H9 (cell line): ENCODE measurements around the gene PNPLA6. TPM values are rescaled to one million over a fixed set of nuclear protein-coding genes. Genes with fewer than 3 reads are reported as not detected.

Experiments used
- DNase-seq: peaks from one replicate; pipeline ENCODE4 v3.0.0-alpha.2; 2017
- H2AFZ ChIP-seq: one replicate; pipeline ENCODE4 v1.6.1; 2013; ENCODE audit warnings: mild to moderate bottlenecking, low read length, control low read depth, moderate library complexity
- H2AK5ac ChIP-seq: 2 replicates; pipeline ENCODE4 v1.6.1; 2013; ENCODE audit warnings: low read length, control low read depth, mixed read lengths; ENCODE audit not compliant: insufficient read length
- H2BK120ac ChIP-seq: one replicate; pipeline ENCODE4 v1.6.1; 2013; ENCODE audit warnings: low read depth, mild to moderate bottlenecking, low read length, control low read depth, inconsistent platforms; ENCODE audit not compliant: poor library complexity, severe bottlenecking
- H2BK12ac ChIP-seq: 2 replicates; pipeline ENCODE4 v1.6.1; 2013; ENCODE audit warnings: low read length, control low read depth, mixed read lengths, low read depth; ENCODE audit not compliant: insufficient read length
- H2BK15ac ChIP-seq: 2 replicates; pipeline ENCODE4 v1.6.1; 2013; ENCODE audit warnings: low read depth, low read length, control low read depth
- H2BK20ac ChIP-seq: one replicate; pipeline ENCODE4 v1.6.1; 2013; ENCODE audit warnings: low read depth, mild to moderate bottlenecking, low read length, control low read depth, inconsistent platforms; ENCODE audit not compliant: poor library complexity, severe bottlenecking
- H2BK5ac ChIP-seq: 2 replicates; pipeline ENCODE4 v1.6.1; 2013; ENCODE audit warnings: low read length, control low read depth, mixed read lengths; ENCODE audit not compliant: insufficient read length
- H3K14ac ChIP-seq: 2 replicates; pipeline ENCODE4 v1.6.1; 2013; ENCODE audit warnings: low read length, control low read depth; ENCODE audit not compliant: insufficient read depth
- H3K18ac ChIP-seq: 2 replicates; pipeline ENCODE4 v1.6.1; 2013; ENCODE audit warnings: low read depth, mild to moderate bottlenecking, mixed read lengths, low read length, control low read depth; ENCODE audit not compliant: insufficient read length
- H3K23ac ChIP-seq: 2 replicates; pipeline ENCODE4 v1.6.1; 2013; ENCODE audit warnings: low read length, control low read depth, mixed read lengths, low read depth; ENCODE audit not compliant: insufficient read length
- H3K23me2 ChIP-seq: 2 replicates; pipeline ENCODE4 v1.6.1; 2013; ENCODE audit warnings: low read depth, mild to moderate bottlenecking, mixed read lengths, low read length, control low read depth; ENCODE audit not compliant: insufficient read length, poor library complexity, severe bottlenecking
- H3K27ac ChIP-seq: 2 replicates; pipeline ENCODE4 v1.5.1; 2013; ENCODE audit warnings: low read length, control low read depth, mixed read lengths, low read depth; ENCODE audit not compliant: insufficient read length
- H3K27me3 ChIP-seq: 2 replicates; pipeline ENCODE4 v1.6.1; 2013; ENCODE audit warnings: low read length, control low read depth, inconsistent platforms; ENCODE audit not compliant: insufficient read depth
- H3K4ac ChIP-seq: 2 replicates; pipeline ENCODE4 v1.6.1; 2013; ENCODE audit warnings: low read depth, mild to moderate bottlenecking, control low read depth, inconsistent platforms, low read length, moderate library complexity
- H3K4me1 ChIP-seq: 2 replicates; pipeline ENCODE4 v1.6.1; 2013; ENCODE audit warnings: low read length, control low read depth, inconsistent platforms; ENCODE audit not compliant: insufficient read depth
- H3K4me2 ChIP-seq: 2 replicates; pipeline ENCODE4 v1.6.1; 2013; ENCODE audit warnings: low read length, control low read depth, mixed read lengths; ENCODE audit not compliant: insufficient read length, insufficient read depth
- H3K56ac ChIP-seq: 2 replicates; pipeline ENCODE4 v1.6.1; 2013; ENCODE audit warnings: low read depth, mild to moderate bottlenecking, mixed read lengths, low read length, control low read depth; ENCODE audit not compliant: insufficient read length
- H3K79me1 ChIP-seq: 2 replicates; pipeline ENCODE4 v1.6.1; 2013; ENCODE audit warnings: low read depth, mild to moderate bottlenecking, moderate library complexity, low read length, control low read depth, inconsistent platforms; ENCODE audit not compliant: insufficient read depth, poor library complexity, severe bottlenecking
- H3K79me2 ChIP-seq: 2 replicates; pipeline ENCODE4 v1.6.1; 2013; ENCODE audit warnings: low read length, control low read depth, inconsistent platforms; ENCODE audit not compliant: insufficient read depth
- H3K9ac ChIP-seq: 2 replicates; pipeline ENCODE4 v1.6.1; 2013; ENCODE audit warnings: low read length, control low read depth, mixed read lengths; ENCODE audit not compliant: insufficient read length; ENCODE audit errors: extremely low read depth
- H3K9me3 ChIP-seq: one replicate; pipeline ENCODE4 v1.6.1; 2013; ENCODE audit warnings: low read depth, low read length, inconsistent platforms; ENCODE audit not compliant: control insufficient read depth
- H3T11ph ChIP-seq: one replicate; pipeline ENCODE4 v1.6.1; 2013; ENCODE audit warnings: mild to moderate bottlenecking, low read length, control low read depth, inconsistent platforms
- H4K20me1 ChIP-seq: one replicate; pipeline ENCODE4 v1.6.1; 2013; ENCODE audit not compliant: control insufficient read depth, insufficient read length, insufficient read depth
- H4K5ac ChIP-seq: 2 replicates; pipeline ENCODE4 v1.6.1; 2013; ENCODE audit warnings: low read depth, mild to moderate bottlenecking, mixed read lengths, low read length, control low read depth; ENCODE audit not compliant: insufficient read length
- H4K8ac ChIP-seq: replicated peaks from 2 replicates; pipeline ENCODE4 v1.6.1; 2013; ENCODE audit warnings: low read length, control low read depth, mixed read lengths, low read depth; ENCODE audit not compliant: insufficient read length
- H4K91ac ChIP-seq: 2 replicates; pipeline ENCODE4 v1.6.1; 2013; ENCODE audit warnings: low read depth, mild to moderate bottlenecking, moderate library complexity, mixed read lengths, low read length, control low read depth; ENCODE audit not compliant: insufficient read length
- H3K27ac Mint-ChIP-seq, 3 experiments: 2 replicates in 2 of 3; 3 replicates in 1 of 3; pipeline ENCODE4 v1.8.0; 2020 to 2021; ENCODE audit warnings: mixed read lengths in 3 of 3, mild to moderate bottlenecking in 1 of 3, moderate library complexity in 1 of 3
- H3K27me3 Mint-ChIP-seq: 2 replicates; pipeline ENCODE4 v1.8.0; 2021; ENCODE audit warnings: low read depth, mild to moderate bottlenecking, moderate library complexity, mixed read lengths
- H3K36me3 Mint-ChIP-seq, 3 experiments: 2 replicates in 2 of 3; 3 replicates in 1 of 3; pipeline ENCODE4 v1.8.0; 2020 to 2021; ENCODE audit warnings: low read depth in 3 of 3, mixed read lengths in 3 of 3; ENCODE audit not compliant: insufficient read depth in 1 of 3
- H3K4me1 Mint-ChIP-seq, 2 experiments: 2 replicates each; pipeline ENCODE4 v1.8.0; 2020; ENCODE audit warnings: mixed read lengths in 2 of 2
- H3K4me3 Mint-ChIP-seq, 2 experiments: 2 replicates in 1 of 2; 3 replicates in 1 of 2; pipeline ENCODE4 v1.8.0; 2020 to 2021; ENCODE audit warnings: mild to moderate bottlenecking in 2 of 2, mixed read lengths in 2 of 2, moderate library complexity in 1 of 2
- H3K9me3 Mint-ChIP-seq, 2 experiments: 2 replicates in 1 of 2; 3 replicates in 1 of 2; pipeline ENCODE4 v1.8.0; 2020; ENCODE audit warnings: mild to moderate bottlenecking in 2 of 2, mixed read lengths in 2 of 2, moderate library complexity in 1 of 2
- WGBS: extraction: QIAGEN DNeasy Blood & Tissue Kit; methylation state at CpG from one replicate; pipeline ENCODE4 v1.1.7; 2013; ENCODE audit warnings: missing lambda C conversion rate, low lambda C conversion rate, mixed read lengths; ENCODE audit not compliant: insufficient read length; ENCODE audit errors: extremely low coverage; 5-methylcytosine and 5-hydroxymethylcytosine counted together
- total RNA-seq: library from RNA; stranded (reverse); gene quantifications from 2 replicates; pipeline ENCODE4 v1.2.1, GENCODE V29; 2021
- TF ChIP-seq, protein P1 (sequence below): fragments of 200-600 bp; sonication (generic); conservative IDR thresholded peaks from 3 replicates; pipeline ENCODE4 v1.8.0; 2021; ENCODE audit warnings: antibody characterized with exemption, mild to moderate bottlenecking

Gene PNPLA6
- total RNA-seq, 1 experiment from 2014 or later, result 130 TPM

DNA sequence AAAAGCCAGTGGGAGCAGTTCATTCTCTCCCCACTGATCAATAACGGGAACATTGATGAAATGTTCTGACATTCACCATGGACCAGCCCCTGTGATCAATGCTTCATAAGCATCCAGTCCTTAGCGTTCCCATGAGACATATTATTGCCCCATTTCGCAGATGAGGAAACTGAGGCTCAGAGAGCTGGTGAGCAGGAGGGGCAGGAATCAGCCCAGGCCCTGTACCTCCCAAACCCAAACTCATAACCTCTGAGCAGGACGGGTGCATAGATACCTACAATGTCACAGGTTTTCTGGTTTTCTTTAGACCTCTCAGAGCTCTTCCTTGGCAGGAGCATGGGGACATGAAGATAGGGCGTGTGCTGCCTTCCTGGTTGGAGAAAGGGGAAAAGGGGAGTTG lies 11.0 kb upstream of the PNPLA6 start:
- no peak overlapping the region for H3K23ac ChIP-seq
- H3K9me3 ChIP-seq, result no peaks in the 10 kb centered on the region
- no peak overlapping the region for H4K8ac ChIP-seq
- no peak overlapping the region for H3K27ac Mint-ChIP-seq
- H3K23me2 ChIP-seq, result peaks cover 16% of the 10 kb centered on the region
- H2AFZ ChIP-seq, result no peak overlapping the region
- H2BK20ac ChIP-seq, result no peak overlapping the region
- H4K5ac ChIP-seq, result no peak overlapping the region
- no peaks in the 10 kb centered on the region for H3K9me3 Mint-ChIP-seq
- H2BK120ac ChIP-seq, result no peak overlapping the region
- H3K27me3 ChIP-seq, result no peaks in the 10 kb centered on the region
- no peak overlapping the region for H4K91ac ChIP-seq
- TF ChIP-seq, protein P1, sequence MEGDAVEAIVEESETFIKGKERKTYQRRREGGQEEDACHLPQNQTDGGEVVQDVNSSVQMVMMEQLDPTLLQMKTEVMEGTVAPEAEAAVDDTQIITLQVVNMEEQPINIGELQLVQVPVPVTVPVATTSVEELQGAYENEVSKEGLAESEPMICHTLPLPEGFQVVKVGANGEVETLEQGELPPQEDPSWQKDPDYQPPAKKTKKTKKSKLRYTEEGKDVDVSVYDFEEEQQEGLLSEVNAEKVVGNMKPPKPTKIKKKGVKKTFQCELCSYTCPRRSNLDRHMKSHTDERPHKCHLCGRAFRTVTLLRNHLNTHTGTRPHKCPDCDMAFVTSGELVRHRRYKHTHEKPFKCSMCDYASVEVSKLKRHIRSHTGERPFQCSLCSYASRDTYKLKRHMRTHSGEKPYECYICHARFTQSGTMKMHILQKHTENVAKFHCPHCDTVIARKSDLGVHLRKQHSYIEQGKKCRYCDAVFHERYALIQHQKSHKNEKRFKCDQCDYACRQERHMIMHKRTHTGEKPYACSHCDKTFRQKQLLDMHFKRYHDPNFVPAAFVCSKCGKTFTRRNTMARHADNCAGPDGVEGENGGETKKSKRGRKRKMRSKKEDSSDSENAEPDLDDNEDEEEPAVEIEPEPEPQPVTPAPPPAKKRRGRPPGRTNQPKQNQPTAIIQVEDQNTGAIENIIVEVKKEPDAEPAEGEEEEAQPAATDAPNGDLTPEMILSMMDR, result no peak
- no peak overlapping the region for H2AK5ac ChIP-seq
- no peak overlapping the region for H3K27ac ChIP-seq
- no peak overlapping the region for H3T11ph ChIP-seq
- H3K18ac ChIP-seq, result no peak overlapping the region
- peaks cover 2 to 24% (median 16%) of the 10 kb centered on the region in 3 experiments; a peak in 5 of 7 replicates for H3K36me3 Mint-ChIP-seq
- H2BK5ac ChIP-seq, result no peak overlapping the region
- no peaks in the 10 kb centered on the region for H4K20me1 ChIP-seq
- no peaks in the 10 kb centered on the region; the same call in 1 of the 2 replicates for H3K27me3 Mint-ChIP-seq
- H3K4me3 Mint-ChIP-seq, result peak overlapping the region in 1 of 2 experiments; percentile 14; a peak in 1 of 5 replicates
- H3K4me2 ChIP-seq, result no peak overlapping the region
- no peak for DNase-seq
- H3K4me1 Mint-ChIP-seq, result peaks cover 5 to 7% of the 10 kb centered on the region in 2 experiments
- no peaks in the 10 kb centered on the region; the same call in 1 of the 2 replicates for H3K4me1 ChIP-seq
- H2BK15ac ChIP-seq, result no peak overlapping the region
- no peak overlapping the region for H3K9ac ChIP-seq
- H3K14ac ChIP-seq, result no peak overlapping the region
- no peaks in the 10 kb centered on the region for H3K79me1 ChIP-seq
- no peak overlapping the region for H2BK12ac ChIP-seq
- H3K56ac ChIP-seq, result no peak overlapping the region
- no CpG with 5 or more reads among the region's 5 CpGs for whole genome bisulfite sequencing
- H3K79me2 ChIP-seq, result no peaks in the 10 kb centered on the region
- no peak overlapping the region for H3K4ac ChIP-seq
